Activated CD4-positive, CD25-positive, alpha-beta regulatory T cell treated with anti-CD3 and anti-CD28 coated beads, Interleukin-2, amount 50 U/mL, for 72 hours (primary cell): ENCODE data around the gene PLD5.
"Not testable (repeated sequence)": the region's sequence is repeated elsewhere in the genome, so short reads cannot be mapped to it uniquely, and the experiment has no call there.

ENCODE experiments used
- DNase-seq: peaks from one replicate; pipeline ENCODE4 v3.0.0; 2021

PLD5 gene

GRCh38 chr1:242416657-242417056 is 107.8 kb downstream of the PLD5 start:
- no peak for DNase-seq

- DNase-seq: no peak
Observed at GRCh38 chr1:242412921-242413320, 111.6 kb downstream of the PLD5 start.

GRCh38 chr1:242411901-242412300 is 112.6 kb downstream of the PLD5 start:
- DNase-seq: no peak

- no peak for DNase-seq
Observed at GRCh38 chr1:242405947-242406346, 118.5 kb downstream of the PLD5 start.

- no peak for DNase-seq
Observed at GRCh38 chr1:242404296-242404695, 120.2 kb downstream of the PLD5 start.

GRCh38 chr1:242402956-242403355 is 121.5 kb downstream of the PLD5 start:
- no peak for DNase-seq

- no peak for DNase-seq
Observed at GRCh38 chr1:242401937-242402336, 122.6 kb downstream of the PLD5 start.

GRCh38 chr1:242398351-242398750 is 126.1 kb downstream of the PLD5 start:
- no peak for DNase-seq

- no peak for DNase-seq
Observed at GRCh38 chr1:242391896-242392295, 132.6 kb downstream of the PLD5 start.

- DNase-seq: not testable (repeated sequence)
Observed at GRCh38 chr1:242376121-242376520, 148.4 kb downstream of the PLD5 start.

GRCh38 chr1:242350446-242350845 is 174.1 kb downstream of the PLD5 start:
- DNase-seq: not testable (repeated sequence)

GRCh38 chr1:242349636-242350035 is 174.9 kb downstream of the PLD5 start:
- no peak for DNase-seq

GRCh38 chr1:242330865-242331264 is 193.6 kb downstream of the PLD5 start:
- DNase-seq: not testable (repeated sequence)

- DNase-seq: not testable (repeated sequence)
Observed at GRCh38 chr1:242327381-242327780, 197.1 kb downstream of the PLD5 start.

- not testable (repeated sequence) for DNase-seq
Observed at GRCh38 chr1:242321981-242322380, 202.5 kb downstream of the PLD5 start.

- no peak for DNase-seq
Observed at GRCh38 chr1:242318140-242318539, 206.4 kb downstream of the PLD5 start.

- not testable (repeated sequence) for DNase-seq
Observed at GRCh38 chr1:242314865-242315264, 209.6 kb downstream of the PLD5 start.

GRCh38 chr1:242314085-242314649 is 210.3 kb downstream of the PLD5 start:
- DNase-seq: not testable (repeated sequence)

- DNase-seq: not testable (repeated sequence)
Observed at GRCh38 chr1:242308681-242309080, 215.8 kb downstream of the PLD5 start.

GRCh38 chr1:242293781-242294180 is 230.7 kb downstream of the PLD5 start:
- not testable (repeated sequence) for DNase-seq

- DNase-seq: not testable (repeated sequence)
Observed at GRCh38 chr1:242288067-242288466, 236.4 kb downstream of the PLD5 start.

GRCh38 chr1:242282758-242283485 is 241.6 kb downstream of the PLD5 start:
- not testable (repeated sequence) for DNase-seq

- not testable (repeated sequence) for DNase-seq
Observed at GRCh38 chr1:242278406-242278805, 246.1 kb downstream of the PLD5 start.

GRCh38 chr1:242276769-242277168 is 247.7 kb downstream of the PLD5 start:
- DNase-seq: not testable (repeated sequence)

- not testable (repeated sequence) for DNase-seq
Observed at GRCh38 chr1:242267004-242267403, 257.5 kb downstream of the PLD5 start.
